GM20431 (cell line): ENCODE results near the gene FOXN4.

ENCODE experiments used
- in situ Hi-C: fragments of 300-500 bp; cut with MseI, MboI; formaldehyde crosslinking; loops from one replicate; pipeline ENCODE4 v1.15.0; 2020; ENCODE audit warnings: low sequenced_read_pairs; ENCODE audit not compliant: unreplicated experiment

FOXN4 gene

GRCh38 chr12:109263439-109263838 is 45.6 kb downstream of the FOXN4 start:
- in situ Hi-C loops, result loop anchor here (5.0 kb wide), 1 partner anchor 119 kb away; no protein-coding TSS in a partner anchor

- in situ Hi-C loops, result loop anchor here (5.0 kb wide), 1 partner anchor 120 kb away; no protein-coding TSS in a partner anchor
These were observed 47.1 kb downstream of the FOXN4 start for GRCh38 chr12:109261939-109262338.

GRCh38 chr12:109261087-109261486 is 48.0 kb downstream of the FOXN4 start:
- in situ Hi-C loops, result loop anchor here (5.0 kb wide), 1 partner anchor 121 kb away; no protein-coding TSS in a partner anchor

DNA sequence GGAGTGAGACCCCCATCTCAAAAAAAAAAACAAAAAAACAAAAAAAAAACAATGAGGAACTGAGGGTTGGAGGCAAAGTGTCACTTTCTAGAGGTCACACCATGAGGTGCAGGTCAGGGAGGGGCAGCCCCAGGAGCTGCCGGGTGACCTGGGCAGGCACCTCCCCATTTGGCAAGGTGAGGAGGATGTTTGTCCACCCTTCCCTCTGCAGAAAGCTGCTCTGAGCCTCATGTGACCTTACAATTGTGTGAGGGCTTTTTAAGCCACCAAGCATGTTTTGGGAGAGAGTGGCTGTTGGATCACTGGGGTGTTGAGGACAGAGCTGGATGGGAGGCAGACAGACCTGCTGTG is 49.6 kb downstream of the FOXN4 start:
- in situ Hi-C loops, result no loop called here

DNA sequence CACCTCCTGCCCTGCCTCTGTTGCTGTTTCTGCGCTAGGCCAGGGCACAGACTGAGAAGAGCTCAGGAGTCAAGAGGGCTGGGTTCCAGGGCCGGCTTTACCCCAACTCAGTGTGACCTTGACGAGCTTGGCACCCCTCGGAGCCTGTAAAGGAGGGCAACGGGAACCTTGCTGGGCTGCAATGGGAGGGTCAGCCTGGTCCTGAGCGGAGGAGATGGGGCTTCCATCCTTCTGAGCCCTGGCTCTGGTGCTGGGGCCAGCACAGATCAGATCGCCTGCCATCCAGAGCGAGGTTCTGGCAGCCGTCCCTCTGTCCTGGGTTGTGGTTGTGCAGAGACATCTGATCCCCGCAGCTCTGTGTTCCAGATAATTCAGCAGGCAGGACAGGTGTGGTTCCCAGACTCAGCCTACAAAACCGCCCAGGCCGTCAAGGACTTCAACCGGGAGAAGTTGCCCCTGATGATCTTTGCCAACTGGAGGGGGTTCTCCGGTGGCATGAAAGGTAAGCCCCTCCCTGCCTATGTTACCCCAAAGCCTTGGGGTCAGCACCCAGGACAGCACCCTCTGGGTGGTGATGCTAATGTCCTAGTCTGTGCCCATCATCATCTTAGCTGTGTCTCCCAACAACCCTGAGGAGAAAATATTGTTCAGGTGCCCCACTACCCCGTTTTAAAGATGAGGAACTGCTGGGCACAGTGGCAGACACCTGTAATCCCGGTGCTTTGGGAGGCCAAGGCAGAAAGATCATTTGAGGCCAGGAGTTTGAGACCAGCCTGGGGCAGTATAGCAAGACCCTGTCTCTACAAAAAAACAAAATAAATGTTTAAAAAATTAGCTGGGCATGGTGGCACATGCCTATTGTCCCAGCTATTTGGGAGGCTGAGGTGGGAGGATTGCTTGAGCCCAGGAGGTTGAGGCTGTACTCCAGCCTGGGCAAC is 50.2 kb downstream of the FOXN4 start:
- in situ Hi-C loops, result no loop called here

DNA sequence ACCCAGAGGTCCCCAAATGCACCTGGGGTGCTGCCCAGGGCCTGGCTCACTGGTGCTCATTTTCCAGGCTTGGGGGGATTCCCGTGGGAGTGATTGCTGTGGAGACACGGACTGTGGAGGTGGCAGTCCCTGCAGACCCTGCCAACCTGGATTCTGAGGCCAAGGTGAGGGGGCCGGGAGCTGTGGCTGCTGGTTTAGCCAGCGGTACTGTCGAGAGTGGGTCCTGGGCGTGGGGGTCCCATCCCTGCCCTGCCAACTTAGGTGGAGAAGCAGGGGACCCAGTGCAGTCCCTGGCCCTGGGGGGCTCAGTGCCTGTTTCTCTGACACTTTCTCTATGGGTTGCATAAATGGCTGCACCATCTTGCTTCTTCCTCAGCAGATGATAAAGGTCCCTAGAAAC is 50.9 kb downstream of the FOXN4 start:
- in situ Hi-C loops, result no loop called here

DNA sequence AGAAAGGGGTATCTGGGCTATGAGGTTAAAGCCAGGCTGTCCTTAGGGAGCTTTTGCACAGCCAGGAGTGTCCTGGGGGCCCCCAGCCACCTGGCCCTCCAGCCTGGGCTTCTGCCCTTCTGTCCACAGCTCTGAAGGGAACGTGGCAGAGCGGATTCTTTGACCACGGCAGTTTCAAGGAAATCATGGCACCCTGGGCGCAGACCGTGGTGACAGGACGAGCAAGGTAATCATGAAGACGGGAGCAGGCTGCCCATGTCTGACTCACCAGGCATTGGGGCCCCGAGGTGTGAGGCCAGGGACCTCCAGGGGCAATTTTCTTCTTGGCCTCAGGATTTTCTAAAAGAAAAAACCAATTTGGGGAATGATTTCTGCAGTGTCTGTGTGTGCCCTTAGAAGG is 53.1 kb downstream of the FOXN4 start:
- in situ Hi-C loops, result no loop called here

DNA sequence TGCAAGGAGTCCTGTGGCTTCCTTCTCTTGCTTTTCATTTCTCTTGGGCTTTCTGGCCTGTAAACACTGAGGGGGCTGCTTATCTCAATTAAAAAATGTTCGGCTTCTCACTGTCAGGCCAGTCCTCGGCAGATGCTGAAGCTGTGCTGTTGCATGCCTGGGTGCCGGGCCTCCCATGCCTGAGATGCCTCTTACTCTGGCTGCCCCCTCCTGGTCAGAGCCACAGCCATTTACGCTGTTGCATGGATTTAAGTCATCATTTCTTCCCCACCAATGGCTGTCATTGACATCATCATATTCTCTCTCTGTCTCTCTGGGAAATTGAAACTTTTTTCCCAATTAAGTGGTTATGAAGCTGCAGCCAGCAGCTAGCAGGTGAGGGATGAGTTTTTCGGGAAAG is 53.7 kb downstream of the FOXN4 start:
- in situ Hi-C loops, result no loop called here

DNA sequence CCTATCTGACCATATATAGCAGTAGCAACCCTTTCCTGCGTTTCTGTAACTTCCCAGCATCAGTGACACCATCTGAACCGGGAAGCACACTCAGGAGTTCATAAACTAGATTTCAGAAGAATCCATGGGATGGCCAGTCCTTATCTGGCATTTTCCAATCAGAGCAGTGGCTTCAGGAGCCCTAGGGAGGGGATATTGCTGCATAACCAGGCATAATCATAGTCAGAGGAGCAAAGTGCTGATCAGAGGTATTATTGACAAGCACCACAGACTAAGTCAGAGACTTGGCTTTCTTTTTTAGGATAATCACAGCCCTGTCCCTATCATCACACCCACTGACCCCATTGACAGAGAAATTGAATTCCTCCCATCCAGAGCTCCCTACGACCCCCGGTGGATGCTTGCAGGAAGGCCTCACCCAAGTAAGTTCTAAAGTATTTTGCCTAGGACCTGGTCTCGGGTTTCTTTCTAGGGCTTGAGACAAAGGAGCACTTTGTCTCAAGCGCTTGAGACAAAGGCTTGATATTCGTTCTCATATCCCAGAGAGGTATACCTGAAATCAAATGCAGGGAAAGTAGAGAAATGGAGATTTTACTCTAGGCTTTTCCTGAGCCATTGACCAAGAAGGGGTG is 55.1 kb downstream of the FOXN4 start:
- in situ Hi-C loops, result no loop called here

DNA sequence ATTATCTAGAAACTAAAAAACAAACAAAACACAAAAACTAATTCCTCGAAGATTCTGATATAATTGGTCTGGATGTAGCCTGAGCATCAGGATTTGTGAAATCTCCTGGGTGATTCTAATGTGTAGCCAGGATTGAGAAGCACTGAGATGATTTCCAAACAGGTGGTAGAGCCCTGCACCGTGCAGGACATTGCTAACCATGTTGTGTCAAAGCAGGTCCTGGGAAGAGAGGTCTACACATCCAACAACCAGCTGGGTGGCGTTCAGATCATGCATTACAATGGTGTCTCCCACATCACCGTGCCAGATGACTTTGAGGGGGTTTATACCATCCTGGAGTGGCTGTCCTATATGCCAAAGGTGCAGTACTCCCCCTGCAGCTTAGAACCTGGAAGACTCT is 56.3 kb downstream of the FOXN4 start:
- in situ Hi-C loops, result no loop called here

DNA sequence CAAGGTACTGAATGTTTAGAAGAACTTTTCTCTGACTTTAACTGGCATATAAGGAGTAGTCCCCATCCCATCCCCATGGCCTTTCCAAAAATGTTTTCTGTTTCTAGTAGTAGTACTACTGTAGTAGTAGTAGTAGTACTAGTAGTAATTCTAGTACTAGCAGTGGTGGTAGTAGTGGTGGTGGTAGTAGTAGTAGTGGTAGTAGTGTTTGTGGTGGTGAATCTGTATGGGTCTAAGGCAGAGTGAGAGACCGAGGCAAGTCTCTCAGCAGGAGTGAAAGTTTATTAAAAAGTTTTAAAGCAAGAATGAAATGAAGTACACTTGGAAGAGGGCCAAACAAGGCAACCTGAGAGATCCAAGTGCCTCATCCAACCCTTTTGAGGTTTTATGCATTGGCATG is 58.6 kb downstream of the FOXN4 start:
- in situ Hi-C loops, result no loop called here

DNA sequence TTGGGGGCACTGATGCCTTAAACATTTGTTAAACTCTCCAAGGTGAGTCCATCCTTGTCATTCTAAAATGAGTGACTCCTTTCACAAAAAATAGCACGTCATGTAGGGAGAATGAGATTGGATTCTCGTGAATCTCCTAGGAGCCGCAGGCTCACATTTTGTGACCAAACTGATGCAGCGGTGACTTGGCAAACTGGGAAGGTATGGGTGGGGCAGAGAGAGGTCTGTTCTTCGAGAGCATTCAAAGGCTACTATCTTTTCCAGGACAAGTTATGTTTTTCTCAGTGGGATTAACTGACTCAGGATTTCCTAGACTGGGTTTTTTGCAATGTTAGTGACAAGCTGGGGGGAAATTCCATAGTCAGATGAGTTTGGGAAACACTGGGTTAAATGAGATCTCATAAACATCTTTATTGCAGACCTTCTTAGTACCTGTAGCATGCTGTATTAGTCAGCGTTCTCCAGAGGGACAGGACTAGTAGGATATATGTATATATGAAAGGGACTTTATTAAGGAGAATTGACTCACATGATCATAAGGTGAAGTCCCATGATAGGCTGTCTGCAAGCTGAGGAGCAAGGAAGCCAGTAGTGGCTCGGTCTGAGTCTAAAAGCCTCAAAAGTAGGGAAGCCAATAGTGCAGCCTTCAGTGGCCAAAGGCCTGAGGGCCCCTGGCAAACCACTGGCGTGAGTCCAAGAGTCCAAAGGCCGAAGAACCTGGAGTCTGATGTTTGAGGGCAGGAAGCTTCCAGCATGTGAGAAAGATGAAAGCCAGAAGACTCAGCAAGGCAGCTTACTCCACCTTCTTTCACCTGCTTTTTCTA is 61.0 kb downstream of the FOXN4 start:
- in situ Hi-C loops, result no loop called here

DNA sequence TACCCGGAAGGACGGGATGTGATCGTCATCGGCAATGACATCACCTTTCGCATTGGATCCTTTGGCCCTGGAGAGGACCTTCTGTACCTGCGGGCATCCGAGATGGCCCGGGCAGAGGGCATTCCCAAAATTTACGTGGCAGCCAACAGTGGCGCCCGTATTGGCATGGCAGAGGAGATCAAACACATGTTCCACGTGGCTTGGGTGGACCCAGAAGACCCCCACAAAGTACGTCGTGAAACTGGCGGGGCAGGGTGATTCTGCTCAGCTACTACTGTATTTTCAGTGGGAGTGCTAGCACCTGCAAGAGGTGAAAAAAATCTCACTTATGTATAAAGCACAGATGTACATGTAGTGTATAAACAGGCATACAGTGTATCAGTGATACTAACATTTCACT is 62.9 kb downstream of the FOXN4 start:
- in situ Hi-C loops, result no loop called here

- in situ Hi-C loops, result no loop called here
These were observed 65.0 kb downstream of the FOXN4 start for GRCh38 chr12:109244073-109244472.

GRCh38 chr12:109241936-109242335 is 67.1 kb downstream of the FOXN4 start:
- in situ Hi-C loops, result no loop called here

DNA sequence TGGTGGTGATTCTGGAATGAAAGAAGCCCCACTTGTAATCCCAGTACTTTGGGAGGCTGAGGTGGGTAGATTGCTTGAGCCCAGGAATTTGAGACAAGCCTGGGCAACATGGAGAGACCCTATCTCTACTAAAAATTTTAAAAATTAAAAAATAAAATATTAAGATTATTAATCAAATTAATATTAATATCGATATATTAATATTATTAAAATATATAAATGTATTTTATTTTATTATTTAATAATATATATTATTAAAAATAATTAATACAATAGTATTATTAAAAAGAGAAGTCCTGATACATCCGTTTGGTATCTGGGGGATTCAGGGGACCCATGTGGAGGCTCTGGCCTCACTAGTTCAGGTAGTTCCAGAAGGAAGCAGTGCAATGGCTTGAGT is 68.7 kb downstream of the FOXN4 start:
- in situ Hi-C loops, result no loop called here

DNA sequence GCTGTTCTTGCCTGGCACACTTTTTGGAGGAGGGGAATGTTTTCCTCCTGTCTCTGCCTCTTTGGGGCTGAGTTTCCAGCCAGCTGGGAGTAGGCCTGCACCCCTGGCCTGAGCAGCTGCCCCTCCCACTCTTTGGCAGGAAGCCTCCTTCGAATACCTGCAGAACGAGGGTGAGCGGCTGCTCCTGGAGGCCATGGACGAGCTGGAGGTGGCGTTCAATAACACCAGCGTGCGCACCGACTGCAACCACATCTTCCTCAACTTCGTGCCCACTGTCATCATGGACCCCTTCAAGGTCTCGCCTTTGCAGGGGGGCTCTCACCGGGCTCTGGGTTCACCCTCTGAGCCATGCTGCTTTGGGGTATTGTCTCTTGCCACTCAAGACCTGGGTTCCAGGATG is 69.4 kb downstream of the FOXN4 start:
- in situ Hi-C loops, result no loop called here

DNA sequence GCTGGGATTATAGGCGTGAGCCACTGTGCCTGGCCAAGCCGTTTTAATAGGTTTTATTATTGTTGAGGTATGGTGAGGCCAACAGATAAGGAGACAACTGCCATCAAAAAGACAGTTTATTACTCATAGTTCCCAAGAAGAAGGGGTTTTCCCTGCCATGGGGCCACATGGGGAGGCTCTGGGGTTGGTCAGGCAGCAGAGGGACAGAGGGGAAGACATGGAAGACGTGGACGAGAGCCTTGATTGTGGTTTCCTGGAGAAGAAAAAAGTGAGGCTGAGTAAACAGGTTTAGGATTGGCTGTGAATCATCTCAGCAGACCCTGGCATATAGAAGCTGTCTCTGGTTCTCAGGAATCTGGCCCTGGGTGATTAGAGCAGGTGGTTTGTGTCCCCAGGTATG is 69.9 kb downstream of the FOXN4 start:
- in situ Hi-C loops, result no loop called here

DNA sequence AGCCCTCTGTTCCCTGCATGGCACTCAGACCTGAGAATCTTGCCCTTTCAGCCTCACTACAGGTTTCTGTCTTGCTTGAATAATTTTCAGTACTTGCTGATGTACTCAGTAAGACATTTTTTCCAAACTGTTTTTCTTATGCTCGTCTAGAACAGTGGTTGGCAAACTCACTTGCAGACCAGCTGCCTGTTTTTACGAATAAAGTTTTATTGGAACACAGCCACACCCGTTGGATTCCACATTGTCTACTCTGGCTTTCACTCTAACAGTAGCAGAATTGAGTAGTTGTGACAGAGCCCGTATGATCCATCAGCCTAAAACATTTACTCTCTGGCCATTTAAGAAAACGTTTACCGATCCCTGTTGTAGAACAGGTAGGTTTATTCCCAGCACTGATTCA is 72.8 kb downstream of the FOXN4 start:
- in situ Hi-C loops, result no loop called here

GRCh38 chr12:109234012-109234411 is 75.1 kb downstream of the FOXN4 start:
- in situ Hi-C loops, result no loop called here

- in situ Hi-C loops, result no loop called here
These were observed 76.4 kb downstream of the FOXN4 start for GRCh38 chr12:109232731-109233130.
